PC-9 (cell line): Measurements from ENCODE around the gene NDUFS2.

ENCODE experiments used
- CTCF ChIP-seq: fragments of 200-600 bp; sonication (generic); conservative IDR thresholded peaks from 2 replicates; pipeline ENCODE4 v1.6.1; 2017; ENCODE audit warnings: mixed run types, antibody characterized with exemption, mild to moderate bottlenecking, moderate library complexity
- EZH2 ChIP-seq: fragments of 200-600 bp; sonication (generic); IDR thresholded peaks from 2 replicates; pipeline ENCODE4 v1.8.0; 2017; ENCODE audit warnings: antibody characterized with exemption, low read depth

GRCh38 chr1:161241682-161242081, 39.5 kb downstream of the NDUFS2 start:
- TF ChIP-seq CTCF = no peak
- TF ChIP-seq EZH2 = no peak
